Measurements from ENCODE around the gene GALR3.

GRCh38 chr22:37778370-37779009 lies 44.7 kb upstream of the GALR3 start:
- TF ChIP-seq CTCF (conservative IDR thresholded peaks at IDR 0.05 in 1 of 2, IDR thresholded peaks at IDR 0.05 in 1 of 2; ENCODE audit: low read depth in 1 of 2, low read length in 2 of 2) (no peak), EZH2 (IDR thresholded peaks at IDR 0.05; ENCODE audit: low read length, missing control alignments) (no peak)

Measured in fibroblast of lung (primary cell).